ENCODE results near the gene SLC25A2.

The SLC25A2 gene

GRCh38 chr5:141313711-141314110, 9.9 kb upstream of the SLC25A2 start:
- no peak for DNase-seq

GRCh38 chr5:141306630-141307029, 2.8 kb upstream of the SLC25A2 start:
- no peak for DNase-seq

GRCh38 chr5:141298376-141298775, 5.5 kb downstream of the SLC25A2 start:
- no peak for DNase-seq

- DNase-seq = no peak
Measured at GRCh38 chr5:141272906-141273305, 30.9 kb downstream of the SLC25A2 start.

- DNase-seq = no peak
Measured at GRCh38 chr5:141269195-141269594, 34.7 kb downstream of the SLC25A2 start.

- DNase-seq = no peak
Measured at GRCh38 chr5:141261238-141261546, 42.7 kb downstream of the SLC25A2 start.

GRCh38 chr5:141260458-141261237, 43.2 kb downstream of the SLC25A2 start:
- DNase-seq = no peak

- no peak for DNase-seq
Measured at GRCh38 chr5:141258948-141259347, 44.9 kb downstream of the SLC25A2 start.

GRCh38 chr5:141258464-141258863, 45.4 kb downstream of the SLC25A2 start:
- DNase-seq = no peak
